T-helper 1 cell treated with Interleukin-12 subunit alpha and Interleukin-12 subunit beta and Interleukin-4 antibody, amounts not matched to agents 30 ng/mL and 1 ng/mL, for 36 hours (primary cell): ENCODE data around the gene NSF. TPM values are rescaled to one million over a fixed set of nuclear protein-coding genes. Genes with fewer than 3 reads are reported as not detected.
"Not testable (repeated sequence)": the region's sequence is repeated elsewhere in the genome, so short reads cannot be mapped to it uniquely, and the experiment has no call there.

ENCODE experiments used
- intact Hi-C: fragments of 100-400 bp; cut with micrococcal nuclease; formaldehyde crosslinking; loops from one replicate; pipeline ENCODE4 v1.15.1; 2024
- total RNA-seq: library from RNA; stranded (reverse); gene quantifications from 2 replicates; pipeline ENCODE4 v1.2.3, GENCODE V29; 2022

The NSF gene
- total RNA-seq, 1 donor from 2014 or later = 43.7 TPM

DNA sequence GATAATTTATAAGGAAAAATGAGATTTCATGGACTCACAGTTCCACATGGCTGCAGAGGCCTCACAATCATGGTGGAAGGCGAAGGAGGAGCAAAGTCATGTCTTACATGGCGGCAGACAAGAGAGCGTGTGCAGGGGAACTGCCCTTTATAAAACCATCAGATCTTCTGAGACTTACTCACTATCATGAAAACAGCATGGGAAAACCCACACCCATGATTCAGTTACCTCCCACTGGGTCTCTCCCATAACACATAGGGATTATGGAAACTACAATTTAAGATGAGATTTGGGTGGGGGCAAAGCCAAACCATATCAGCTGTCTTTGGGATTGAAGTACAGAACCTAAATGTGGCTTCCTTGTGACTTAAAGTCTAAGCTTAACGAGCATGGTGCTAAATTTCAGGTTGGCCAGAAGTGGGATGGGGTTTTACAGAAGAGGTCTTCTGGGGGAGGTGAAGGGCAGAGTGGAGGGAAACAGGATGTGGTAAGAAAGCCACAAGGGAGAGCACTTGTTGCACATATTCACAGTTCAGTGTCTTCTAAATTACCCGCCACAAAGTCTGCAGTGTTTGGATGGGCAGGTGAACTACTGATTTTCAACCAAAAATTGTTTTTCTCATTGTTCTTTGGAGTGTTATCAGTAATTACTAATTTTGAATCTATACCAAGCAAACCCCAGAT, 38.4 kb downstream of the NSF start:
- intact Hi-C loops = not testable (repeated sequence)

DNA sequence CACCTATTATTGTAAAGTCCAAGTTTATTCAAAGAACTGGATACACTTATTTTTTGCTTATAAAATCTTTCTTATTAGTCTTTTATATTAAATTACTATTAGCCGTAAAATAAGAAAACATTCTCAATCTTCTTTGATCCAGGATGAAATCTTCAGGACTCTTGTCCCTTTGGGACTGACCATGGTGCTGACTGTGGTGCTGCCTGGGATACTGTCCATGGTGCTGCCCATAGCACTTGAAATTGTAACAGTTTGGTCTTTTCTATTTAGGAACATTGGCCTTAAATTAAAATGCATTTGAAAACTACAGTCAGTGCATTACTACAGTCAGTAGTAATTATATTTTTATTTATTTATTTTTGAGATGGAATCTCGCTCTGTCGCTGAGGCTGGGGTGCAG, 41.7 kb downstream of the NSF start:
- intact Hi-C loops = not testable (repeated sequence)

DNA sequence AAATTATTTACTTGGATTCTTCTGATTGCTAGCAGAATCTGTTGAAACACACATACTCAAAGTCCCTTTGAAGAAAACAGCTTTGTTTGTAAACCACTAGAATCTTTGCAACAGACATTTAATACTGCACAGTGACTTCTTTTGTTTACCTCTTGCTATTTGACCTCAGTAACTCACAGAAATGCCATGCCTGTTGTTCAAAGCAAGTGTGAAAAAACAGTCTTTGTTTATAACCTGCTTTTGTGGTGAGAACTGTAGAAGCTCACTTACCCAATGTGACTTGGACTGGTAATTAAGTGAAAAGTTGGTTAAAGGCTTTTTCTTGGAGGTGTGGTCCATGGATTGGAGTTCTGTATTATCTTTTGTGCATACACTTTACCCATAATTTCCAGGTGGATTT, 44.4 kb downstream of the NSF start:
- intact Hi-C loops = not testable (repeated sequence)

DNA sequence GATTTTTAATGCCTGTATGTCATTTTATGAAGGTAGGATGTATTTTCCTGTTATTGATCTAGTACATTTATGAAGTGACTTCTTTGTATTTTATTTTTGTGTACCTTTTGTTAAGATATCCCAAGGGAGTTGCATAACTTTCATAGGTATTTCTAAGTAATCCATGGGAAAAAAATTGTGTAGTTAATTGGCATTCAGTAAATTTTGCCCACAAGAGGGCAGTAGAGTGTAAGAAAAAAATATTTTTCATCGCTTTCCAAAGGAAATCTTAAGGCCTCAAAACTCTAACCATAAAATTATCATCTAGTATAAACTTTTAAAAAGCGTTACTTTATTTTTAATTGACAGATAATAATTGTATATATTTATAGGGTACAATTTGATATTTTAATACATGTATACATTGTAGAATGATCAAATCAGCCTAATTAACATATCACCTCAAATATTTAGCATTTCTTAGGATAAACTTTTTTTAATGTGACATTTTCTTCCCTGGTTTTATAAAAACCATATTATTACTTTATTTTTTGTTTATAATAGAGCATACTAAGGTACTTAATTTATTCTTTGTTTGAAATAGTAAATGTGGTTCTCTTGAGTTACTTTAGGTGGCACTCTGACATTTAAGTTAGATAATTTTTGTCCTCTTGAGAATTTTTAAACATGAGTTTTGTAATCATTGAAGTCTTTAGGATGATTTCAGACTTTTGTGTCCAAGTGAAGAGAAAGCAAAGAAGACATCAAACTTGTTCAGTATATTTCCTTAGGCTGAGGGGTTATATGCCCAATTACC, 51.6 kb downstream of the NSF start:
- intact Hi-C loops = not testable (repeated sequence)

DNA sequence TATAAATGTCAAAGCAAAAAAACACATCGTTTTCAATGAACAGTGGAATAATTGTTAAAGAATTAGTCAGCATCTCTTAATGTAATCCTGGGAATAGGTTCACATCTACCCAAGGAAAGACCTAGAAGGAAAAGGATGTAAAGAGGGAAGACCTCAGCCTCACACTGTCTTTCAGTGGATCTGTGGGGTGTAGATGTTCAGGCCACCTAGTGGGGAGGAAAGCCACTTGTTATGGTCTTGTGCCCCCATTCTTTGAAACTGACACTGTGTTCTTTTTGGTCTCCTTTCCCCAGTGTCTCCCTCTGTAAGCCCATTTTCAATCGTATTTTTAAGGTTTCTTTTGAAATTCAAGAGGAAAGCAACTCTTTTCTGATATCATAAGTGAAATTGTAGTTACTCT, 56.8 kb downstream of the NSF start:
- intact Hi-C loops = not testable (repeated sequence)

DNA sequence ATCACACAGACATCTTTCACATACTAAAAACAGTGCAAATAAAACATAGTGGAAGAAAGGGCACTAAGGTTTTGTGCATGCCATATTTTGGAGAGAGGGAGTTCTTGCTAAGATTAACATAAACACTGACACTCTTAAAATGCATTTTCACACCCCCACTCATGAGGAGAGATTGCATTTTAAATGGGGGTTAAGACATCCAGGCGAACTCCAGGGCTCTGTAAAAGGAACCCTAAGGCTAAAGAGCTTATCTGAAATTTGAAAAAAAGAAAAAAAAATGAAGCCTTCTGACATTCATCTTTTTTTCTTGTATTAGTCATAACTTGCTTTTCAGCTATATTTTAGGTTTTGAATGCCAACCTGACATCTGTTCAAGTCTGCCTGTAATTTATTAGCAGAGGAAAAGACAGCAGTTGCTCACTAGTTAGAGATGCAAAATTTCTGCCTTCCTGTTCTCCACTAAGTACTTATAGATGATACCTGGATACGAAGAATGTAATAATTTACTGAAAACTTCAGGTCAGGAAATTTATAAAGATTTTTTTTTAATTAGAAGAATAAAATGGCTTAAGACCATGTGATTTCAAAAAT, 57.3 kb downstream of the NSF start:
- intact Hi-C loops = not testable (repeated sequence)

DNA sequence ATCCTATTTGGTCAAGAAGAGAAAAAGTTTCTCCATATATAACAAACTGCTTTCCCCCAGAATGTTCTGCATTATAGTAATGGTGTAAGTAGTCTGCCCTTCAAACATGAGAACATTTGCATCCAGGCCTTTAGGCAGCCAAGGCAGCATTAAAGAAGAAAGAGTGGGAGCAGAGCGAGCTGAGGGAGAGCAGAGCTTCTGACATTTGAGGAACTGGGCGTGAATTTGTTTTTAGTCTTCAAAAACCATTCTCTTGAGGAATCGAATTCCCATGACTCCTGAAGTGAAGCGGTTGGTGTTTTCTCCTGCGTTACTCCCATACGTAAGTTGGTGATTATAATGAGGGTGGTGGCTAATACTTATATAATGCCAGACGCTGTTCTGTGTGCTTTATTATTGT, 58.8 kb downstream of the NSF start:
- intact Hi-C loops = not testable (repeated sequence)

DNA sequence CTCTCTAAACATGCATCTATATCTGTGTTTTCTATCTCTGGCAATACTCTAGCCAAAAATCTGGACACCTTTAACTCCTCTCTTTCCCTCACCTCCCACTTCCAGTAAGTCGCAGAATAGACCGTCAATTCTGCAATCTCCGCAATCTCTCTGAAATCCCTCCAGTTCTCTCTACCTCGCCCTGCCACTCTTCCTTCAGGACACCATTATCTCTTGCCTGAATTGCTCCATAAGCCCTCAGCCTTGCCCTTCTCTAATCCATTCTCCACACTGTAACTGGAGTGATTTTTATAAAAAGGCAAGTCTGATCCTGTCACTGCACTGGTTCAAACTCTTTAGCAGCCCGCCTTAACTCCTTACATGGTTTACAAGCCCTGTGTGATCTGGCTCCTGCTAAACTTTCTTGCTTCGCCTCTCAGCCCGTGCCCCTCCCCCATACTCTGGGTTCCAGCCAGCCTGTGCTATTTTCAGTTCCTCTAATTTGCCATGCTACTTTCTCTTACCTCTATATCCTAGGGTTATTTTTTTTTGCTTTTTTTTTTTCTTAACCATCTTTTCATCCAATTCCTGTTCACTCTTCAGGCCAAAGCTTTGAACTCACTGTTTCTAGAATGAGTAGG, 61.7 kb downstream of the NSF start:
- intact Hi-C loops = not testable (repeated sequence)

DNA sequence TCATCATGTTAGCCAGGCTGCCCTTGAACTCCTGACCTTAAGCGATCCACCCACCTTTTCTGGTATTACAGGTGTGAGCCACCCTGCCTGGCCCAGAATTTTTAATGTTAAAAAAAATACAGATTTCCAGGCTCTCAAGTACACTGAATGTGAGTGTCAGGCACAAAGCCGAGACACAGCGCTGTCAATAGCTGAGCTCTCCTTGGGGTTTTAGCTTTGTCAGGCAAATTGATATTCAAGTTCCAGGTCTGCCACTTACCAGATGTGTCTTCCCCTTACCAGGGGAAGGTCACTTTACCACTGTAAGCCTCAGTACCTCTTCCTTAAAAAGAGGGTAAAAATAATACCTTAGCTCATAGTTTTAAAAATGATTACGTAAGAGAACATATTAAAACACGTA, 67.8 kb downstream of the NSF start:
- intact Hi-C loops = not testable (repeated sequence)

DNA sequence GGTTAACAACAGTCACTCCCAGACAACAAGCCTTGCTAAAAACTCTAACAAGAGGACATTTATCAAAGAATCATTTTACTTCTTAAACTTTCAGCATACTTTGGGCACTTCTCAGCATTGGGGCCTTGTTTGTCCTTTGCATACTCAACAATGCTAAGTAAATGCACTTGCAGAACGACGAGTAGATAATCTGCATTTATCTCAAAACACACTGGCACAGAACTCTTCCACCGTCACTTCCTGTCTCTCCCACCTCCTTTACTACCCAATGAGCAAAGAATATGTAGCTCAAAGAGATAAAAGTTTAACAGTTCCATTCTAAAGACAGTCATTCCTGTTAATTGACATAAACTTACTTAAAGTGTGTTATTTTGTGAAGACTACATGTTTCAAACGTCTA, 69.2 kb downstream of the NSF start:
- intact Hi-C loops = not testable (repeated sequence)

DNA sequence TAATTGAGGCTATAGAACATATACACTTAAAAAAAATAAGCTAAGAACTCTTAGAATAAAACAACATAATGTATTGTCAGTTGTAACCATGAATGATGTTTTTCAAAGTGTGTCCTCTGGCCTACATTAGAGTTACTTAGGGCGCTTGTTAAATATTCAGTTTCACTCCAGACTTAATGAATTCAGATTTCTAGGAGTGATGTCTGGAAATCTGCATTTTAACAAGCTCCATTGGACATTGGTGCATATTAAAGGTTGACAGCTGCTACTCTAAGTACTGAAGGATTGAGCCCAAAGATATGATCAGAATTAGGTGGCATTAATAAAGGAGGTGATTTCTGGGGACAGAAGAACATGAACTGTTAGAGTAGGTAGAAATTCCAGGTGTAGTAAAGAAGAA, 72.7 kb downstream of the NSF start:
- intact Hi-C loops = not testable (repeated sequence)

DNA sequence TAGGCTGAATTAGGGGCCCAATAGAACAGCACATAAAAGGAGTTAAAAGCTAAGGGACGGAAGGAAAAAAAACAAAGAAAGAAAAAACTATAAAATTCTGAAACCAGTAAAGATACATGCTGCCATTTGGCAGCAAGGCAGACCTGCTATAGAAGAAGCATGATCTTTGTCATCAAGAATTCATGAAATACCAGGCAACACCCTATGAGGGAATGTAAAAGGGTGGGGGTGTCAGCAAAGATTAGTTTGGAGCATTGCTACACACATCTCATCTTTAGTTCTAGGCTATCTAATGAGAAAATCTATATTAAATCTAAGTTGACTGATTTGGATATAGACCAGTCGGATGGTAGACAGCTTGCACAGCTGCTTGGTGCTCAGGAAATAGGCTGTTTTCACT, 73.1 kb downstream of the NSF start:
- intact Hi-C loops = not testable (repeated sequence)

DNA sequence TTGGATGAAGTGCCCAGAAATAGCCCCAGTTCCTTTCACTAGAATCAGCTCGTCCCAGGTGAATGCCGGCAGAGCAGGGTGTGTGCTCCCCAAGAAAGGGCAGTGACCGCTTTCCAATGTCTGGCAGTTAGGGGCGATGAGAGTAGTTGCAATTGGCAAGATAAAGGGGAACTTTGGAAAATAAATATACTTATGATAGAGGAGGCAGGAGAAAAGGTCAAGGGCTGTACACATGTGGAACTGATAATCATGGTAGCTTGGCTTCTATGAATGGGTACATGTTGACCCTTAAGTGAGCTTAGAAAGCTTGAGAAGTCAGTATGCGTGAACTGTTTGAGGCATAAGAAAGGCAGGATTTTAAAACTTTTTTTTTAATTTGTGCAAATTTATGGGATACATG, 75.5 kb downstream of the NSF start:
- intact Hi-C loops = not testable (repeated sequence)

DNA sequence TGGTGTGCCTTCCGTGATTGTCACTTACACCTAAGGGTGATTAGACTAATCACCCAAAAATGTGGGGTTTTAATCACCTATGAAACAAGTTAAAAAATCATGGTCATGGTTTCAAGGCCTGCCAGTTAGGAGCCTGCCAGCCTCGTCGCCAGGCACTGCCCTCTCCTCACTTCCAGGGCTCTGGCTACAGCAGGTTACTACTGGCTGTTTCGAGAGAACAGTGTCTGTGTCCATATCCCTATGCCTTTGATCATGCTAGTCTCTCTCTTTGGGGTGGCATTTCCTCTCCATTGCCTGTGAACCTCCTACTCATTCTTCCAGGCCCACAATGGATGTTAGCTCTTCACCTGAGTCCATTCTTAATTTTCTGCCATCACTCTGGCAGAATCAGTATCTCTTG, 80.3 kb downstream of the NSF start:
- intact Hi-C loops = not testable (repeated sequence)

DNA sequence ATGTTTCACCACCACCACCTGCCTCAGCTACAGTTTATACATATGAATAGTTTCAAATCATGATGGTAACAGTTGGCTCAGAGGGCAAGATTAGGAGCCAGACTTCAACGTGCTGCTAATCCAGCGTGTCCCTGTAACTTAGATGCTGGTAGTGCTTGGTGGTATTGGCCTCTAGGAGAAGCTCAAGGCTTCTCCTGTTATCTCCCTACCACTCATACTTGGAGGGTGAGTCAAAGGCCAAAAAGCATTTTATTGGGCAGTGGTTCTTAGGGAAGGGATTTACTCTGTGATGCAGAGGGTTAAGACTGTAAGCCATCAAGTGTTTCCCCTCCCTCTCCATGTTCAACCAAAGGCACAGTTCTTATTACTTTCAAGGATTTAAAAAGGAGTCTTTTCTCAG, 82.3 kb downstream of the NSF start:
- intact Hi-C loops = not testable (repeated sequence)

DNA sequence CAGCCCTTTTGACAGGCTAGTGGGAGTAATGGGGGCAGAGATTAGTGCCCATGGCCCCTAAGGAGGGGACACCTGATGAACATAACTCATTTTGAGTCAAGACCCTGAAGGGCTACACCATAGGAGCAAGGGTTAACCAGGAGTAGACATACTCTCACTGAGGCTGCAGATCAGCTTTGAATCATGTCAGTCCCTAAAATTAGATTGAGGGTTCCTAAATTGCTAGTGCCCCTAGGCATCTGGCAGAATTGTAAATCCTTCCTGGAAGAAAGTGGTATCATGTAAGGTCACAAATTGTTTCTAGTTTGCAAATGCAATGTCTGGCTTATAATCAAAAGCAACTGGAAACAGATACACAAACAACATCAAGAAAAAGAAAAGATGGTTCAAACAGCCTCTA, 87.3 kb downstream of the NSF start:
- intact Hi-C loops = not testable (repeated sequence)

DNA sequence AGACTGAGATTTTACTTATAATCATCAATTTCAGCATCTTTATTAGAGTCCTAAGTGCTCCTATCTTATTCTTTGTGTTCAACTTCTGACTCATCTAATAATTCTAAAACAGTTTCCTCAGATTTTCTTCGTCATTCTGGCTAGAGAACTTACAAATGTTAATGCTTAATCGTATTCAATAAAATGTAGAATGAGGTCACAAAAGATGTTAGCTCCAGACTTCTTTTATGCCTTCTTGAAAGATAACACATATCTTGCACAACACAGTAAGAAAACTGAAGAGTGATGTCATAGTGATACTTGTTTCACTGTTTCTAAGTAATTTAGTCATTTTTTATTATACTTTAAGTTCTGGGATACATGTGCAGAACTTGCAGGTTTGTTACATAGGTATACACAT, 93.2 kb downstream of the NSF start:
- intact Hi-C loops = not testable (repeated sequence)

DNA sequence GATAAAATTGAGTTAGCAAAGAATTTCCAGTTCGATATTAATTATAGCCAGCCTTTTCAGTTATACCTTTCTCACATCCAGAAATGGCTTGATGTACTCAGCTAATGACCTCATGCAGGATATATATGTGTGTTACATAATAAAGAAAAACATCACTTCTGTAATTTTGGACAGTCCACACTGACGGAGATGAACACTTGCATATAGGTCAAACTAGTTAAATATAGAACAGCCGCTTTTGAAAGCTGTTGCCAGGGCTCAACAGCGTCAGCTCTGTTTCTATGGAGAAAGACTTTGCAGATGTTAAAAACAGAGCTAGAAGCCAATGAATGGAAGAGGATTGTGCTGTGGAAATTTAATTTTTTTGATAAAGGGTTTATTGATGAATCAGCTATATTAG, 94.8 kb downstream of the NSF start:
- intact Hi-C loops = not testable (repeated sequence)

DNA sequence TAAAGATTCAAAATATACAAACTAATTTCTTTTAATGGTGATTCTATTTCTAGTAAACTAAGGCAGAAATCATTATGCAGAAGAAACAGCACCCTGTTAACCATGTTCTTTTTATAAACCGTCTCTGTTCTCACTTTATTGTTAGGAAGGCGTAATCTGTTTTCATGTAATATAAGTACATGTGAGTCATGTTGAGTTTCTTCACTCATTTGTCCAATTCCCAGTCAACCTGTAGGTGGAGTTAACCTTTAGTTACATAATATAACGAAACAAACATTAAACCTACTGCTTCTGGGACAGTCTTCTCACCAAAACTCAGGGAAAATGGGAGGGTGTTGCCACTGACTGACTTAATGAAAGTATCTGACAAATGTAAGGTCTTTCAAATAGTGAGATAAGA, 101.7 kb downstream of the NSF start:
- intact Hi-C loops = not testable (repeated sequence)

DNA sequence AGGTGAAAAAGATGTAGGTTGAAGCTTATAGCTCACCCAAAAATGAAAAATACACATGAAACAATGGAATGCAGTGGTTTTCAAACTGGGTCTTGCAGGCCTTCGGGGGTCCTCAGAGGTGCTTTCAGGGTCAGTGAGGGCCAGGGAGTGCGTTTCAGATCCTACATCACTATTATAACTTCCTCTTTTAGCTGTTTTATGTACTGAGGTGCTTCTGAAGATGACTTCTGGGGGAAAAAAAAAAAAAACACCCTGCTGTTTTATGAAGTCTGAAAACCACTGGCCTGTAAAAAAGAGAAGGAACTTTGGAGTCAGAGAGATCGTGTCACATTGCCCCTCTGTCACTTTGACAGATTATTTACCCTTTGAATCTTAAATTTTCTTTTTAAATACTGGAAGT, 102.8 kb downstream of the NSF start:
- intact Hi-C loops = not testable (repeated sequence)

DNA sequence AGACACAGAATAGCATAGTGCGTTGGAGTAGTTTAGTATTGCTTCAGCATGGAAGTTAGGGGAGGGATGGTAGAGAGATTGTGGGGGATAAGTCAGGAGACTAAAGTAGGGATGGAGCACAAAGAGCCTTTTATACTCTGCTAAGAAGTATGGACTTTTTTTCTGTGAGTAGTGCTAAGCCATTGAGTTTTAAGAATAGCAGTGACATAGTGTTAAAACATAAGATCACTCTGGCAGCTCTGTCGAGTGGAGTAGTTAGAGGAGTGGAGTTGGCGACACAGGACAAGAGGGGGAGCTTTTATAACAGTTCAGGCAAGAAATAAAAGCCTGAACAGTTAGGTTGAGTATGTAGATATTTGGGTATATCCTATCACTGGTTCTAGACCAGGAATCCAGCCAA, 106.1 kb downstream of the NSF start:
- intact Hi-C loops = not testable (repeated sequence)

DNA sequence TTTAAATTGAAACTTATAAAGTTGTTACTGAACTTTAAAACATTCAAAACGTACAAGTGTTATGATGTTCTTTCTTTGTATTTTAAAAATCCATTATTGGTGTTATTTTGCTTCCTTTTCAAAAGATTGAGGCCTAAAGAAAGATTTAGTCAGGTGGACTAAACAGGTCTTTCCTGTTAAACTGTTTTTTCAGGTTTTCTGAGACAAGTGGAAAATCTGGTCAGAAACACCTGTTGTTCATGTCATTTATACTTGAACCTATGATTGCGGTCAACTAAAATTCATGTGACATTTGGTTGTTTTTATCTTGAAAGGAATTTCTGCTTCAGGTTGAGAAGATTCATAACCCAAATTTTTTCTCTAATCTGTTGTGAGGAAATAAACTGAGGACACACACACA, 108.5 kb downstream of the NSF start:
- intact Hi-C loops = not testable (repeated sequence)
